HG02642 (cell line): ENCODE results near the gene OSR1.
"Not testable (repeated sequence)": the region's sequence is repeated elsewhere in the genome, so short reads cannot be mapped to it uniquely, and the experiment has no call there.

Experiments
- ATAC-seq: cut with Tn5 transposase; IDR thresholded peaks from one replicate; pipeline ENCODE4 v1.9.1; 2021; ENCODE audit warnings: mild to moderate bottlenecking; ENCODE audit not compliant: unreplicated experiment, poor library complexity

OSR1 gene

GRCh38 chr2:19337202-19337601 lies 21.2 kb downstream of the OSR1 start:
- no peak for ATAC-seq

- no peak for ATAC-seq
Observed at GRCh38 chr2:19336781-19337180, 21.6 kb downstream of the OSR1 start.

- no peak for ATAC-seq
Observed at GRCh38 chr2:19332503-19332902, 25.9 kb downstream of the OSR1 start.

GRCh38 chr2:19331450-19331849 lies 27.0 kb downstream of the OSR1 start:
- ATAC-seq, result no peak

- no peak for ATAC-seq
Observed at GRCh38 chr2:19330436-19330835, 28.0 kb downstream of the OSR1 start.

- no peak for ATAC-seq
Observed at GRCh38 chr2:19329445-19329844, 29.0 kb downstream of the OSR1 start.

GRCh38 chr2:19327496-19327895 lies 30.9 kb downstream of the OSR1 start:
- no peak for ATAC-seq

GRCh38 chr2:19321946-19322345 lies 36.5 kb downstream of the OSR1 start:
- no peak for ATAC-seq

- ATAC-seq, result no peak
Observed at GRCh38 chr2:19320813-19321212, 37.6 kb downstream of the OSR1 start.

- ATAC-seq, result no peak
Observed at GRCh38 chr2:19319698-19320097, 38.7 kb downstream of the OSR1 start.

- ATAC-seq, result no peak
Observed at GRCh38 chr2:19319064-19319463, 39.4 kb downstream of the OSR1 start.

GRCh38 chr2:19313553-19313952 lies 44.9 kb downstream of the OSR1 start:
- ATAC-seq, result no peak

- ATAC-seq, result peak; percentile 52
Observed at GRCh38 chr2:19312949-19313348, 45.5 kb downstream of the OSR1 start.

GRCh38 chr2:19306065-19306464 lies 52.4 kb downstream of the OSR1 start:
- not testable (repeated sequence) for ATAC-seq

- ATAC-seq, result not testable (repeated sequence)
Observed at GRCh38 chr2:19305400-19306055, 52.9 kb downstream of the OSR1 start.

- no peak for ATAC-seq
Observed at GRCh38 chr2:19301706-19302105, 56.7 kb downstream of the OSR1 start.
